ENCODE results near the gene ISX. TPM values are rescaled to one million over a fixed set of nuclear protein-coding genes. Genes with fewer than 3 reads are reported as not detected.
A peak's percentile ranks its signal among the peaks of the same experiment; 100 is the strongest.

The ISX gene
- total RNA-seq, 2 experiments from 2014 or later = not detected

DNA sequence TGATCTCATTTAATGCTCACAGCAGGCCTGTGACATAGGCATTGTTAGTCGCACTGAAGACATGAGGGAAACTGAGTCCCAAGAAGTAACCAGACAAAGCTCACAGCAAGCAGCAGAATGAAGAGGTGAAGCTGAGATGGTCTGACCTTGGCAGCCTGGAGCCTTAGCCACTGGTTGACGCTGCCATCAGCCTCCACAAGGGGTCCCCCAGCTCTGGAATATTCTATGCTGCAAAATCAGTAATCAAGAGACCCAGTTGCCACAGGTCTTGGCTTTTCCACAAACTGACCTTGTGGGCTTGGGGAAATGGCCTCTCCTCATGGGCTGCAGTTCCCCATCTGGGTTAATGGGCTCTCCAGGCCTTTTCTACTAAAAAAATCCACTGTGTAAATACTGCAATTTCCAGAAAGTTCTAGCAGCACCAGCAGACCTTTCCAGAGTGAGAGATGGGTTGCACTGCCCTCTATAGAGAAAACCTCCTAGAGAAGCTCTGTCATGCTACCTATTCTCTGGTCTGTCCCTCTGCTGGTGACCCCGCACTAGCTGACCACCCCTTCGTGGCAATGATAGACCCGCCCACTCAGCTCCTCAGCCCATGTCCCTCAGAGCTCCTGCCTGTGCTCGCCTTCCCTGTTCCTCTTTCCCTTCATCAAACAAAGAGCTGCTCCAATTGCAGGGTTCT lies 22.6 kb upstream of the ISX start:
- Mint-ChIP-seq H3K27ac (no peak overlapping the region), H3K27me3 (peaks cover 3% of the 10 kb centered on the region), H3K9me3 (no peaks in the 10 kb centered on the region), H3K36me3 (ENCODE audit: low read depth) (no peaks in the 10 kb centered on the region), H3K4me1 (ENCODE audit: low read depth) (no peaks in the 10 kb centered on the region), H3K4me3 (no peak overlapping the region)
- TF ChIP-seq, protein P1, sequence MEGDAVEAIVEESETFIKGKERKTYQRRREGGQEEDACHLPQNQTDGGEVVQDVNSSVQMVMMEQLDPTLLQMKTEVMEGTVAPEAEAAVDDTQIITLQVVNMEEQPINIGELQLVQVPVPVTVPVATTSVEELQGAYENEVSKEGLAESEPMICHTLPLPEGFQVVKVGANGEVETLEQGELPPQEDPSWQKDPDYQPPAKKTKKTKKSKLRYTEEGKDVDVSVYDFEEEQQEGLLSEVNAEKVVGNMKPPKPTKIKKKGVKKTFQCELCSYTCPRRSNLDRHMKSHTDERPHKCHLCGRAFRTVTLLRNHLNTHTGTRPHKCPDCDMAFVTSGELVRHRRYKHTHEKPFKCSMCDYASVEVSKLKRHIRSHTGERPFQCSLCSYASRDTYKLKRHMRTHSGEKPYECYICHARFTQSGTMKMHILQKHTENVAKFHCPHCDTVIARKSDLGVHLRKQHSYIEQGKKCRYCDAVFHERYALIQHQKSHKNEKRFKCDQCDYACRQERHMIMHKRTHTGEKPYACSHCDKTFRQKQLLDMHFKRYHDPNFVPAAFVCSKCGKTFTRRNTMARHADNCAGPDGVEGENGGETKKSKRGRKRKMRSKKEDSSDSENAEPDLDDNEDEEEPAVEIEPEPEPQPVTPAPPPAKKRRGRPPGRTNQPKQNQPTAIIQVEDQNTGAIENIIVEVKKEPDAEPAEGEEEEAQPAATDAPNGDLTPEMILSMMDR (IDR thresholded peaks at IDR 0.05) = no peak
- CTCF ChIA-PET = interaction anchor here (0.8 to 2.1 kb wide), 3 partner anchors 20 to 108 kb away, joined by 3 to 7 read pairs (median 3); no protein-coding TSS in a partner anchor
- intact Hi-C loops (cut with micrococcal nuclease) = no loop called here
- no peak for ATAC-seq
- DNase-seq = peak; percentile 23
- POLR2A ChIA-PET = no interaction called here

DNA sequence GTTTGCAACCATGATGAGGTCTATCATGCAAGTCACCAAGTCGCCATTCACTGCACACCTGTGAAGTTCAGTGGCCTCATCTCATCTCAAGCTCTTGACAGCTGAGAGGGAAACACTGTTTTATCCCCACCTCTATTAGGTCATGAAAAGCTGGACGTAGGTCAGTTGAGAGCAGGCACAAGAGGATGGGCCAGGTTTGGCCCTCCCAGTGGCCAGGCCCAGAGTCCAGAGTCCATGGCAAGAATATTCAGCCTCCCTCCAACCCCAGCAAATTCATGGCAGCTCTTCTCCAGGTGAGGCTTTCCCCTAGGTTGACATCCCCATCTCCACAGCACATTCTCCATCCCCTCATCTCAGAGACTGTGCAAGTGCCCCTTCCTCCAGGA lies 22.0 kb upstream of the ISX start:
- DNase-seq = no peak
- no peaks in the 10 kb centered on the region for H3K36me3 Mint-ChIP-seq (ENCODE audit: low read depth)
- POLR2A ChIA-PET = no interaction called here
- H3K27me3 Mint-ChIP-seq = peaks cover 6% of the 10 kb centered on the region
- no peak for ATAC-seq
- CTCF ChIA-PET = interaction anchor here (0.9 to 2.1 kb wide), 2 partner anchors 20 to 107 kb away, joined by 3 to 7 read pairs; no protein-coding TSS in a partner anchor
- no peaks in the 10 kb centered on the region for H3K4me1 Mint-ChIP-seq (ENCODE audit: low read depth)
- intact Hi-C loops (cut with micrococcal nuclease) = no loop called here
- no peaks in the 10 kb centered on the region for H3K9me3 Mint-ChIP-seq
- TF ChIP-seq, protein P1 (IDR thresholded peaks at IDR 0.05) = no peak
- H3K27ac Mint-ChIP-seq = no peak overlapping the region
- no peak overlapping the region for H3K4me3 Mint-ChIP-seq

DNA sequence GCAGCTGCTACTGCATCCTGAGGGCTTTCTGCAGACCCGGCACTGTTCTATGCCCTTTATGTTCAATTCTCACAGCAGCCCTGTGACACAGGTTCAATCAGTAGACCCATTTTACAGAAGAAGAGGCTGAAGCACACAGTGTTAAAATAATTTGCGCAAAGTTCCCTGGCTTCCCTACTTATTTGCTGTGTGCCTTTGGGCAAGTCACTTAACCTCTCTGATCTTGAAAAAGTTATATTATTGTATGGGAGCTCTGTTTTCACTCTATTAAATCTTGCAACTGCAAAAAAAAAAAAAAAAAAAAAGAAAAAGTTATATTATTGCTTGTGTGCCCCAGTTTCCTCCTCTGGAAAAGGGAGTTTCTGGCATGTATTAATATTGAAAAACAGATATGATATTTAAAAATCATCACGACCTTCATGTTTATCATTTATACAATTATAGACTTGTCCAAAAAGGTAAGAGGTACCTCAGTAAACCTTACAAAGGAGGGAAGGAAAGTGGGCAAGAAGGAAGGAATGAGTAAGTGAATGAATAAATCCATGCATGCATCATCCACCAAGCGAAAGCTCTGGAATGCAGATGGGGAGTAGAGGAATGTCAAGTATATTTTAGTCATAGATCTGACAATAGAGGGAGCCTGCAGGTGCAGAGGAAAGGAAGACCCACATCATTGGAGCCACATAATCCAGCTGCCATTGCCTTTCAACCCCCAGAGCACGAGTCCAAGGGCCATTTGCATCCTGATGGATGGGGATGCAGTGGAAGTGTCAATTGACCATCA lies 21.2 kb upstream of the ISX start:
- ChIA-PET CTCF (interaction anchor here (2.1 kb wide), 1 partner anchor 106 kb away, joined by 7 read pairs; no protein-coding TSS in a partner anchor), POLR2A (no interaction called here)
- TF ChIP-seq, protein P1 (IDR thresholded peaks at IDR 0.05) = no peak
- Mint-ChIP-seq H3K9me3 (no peaks in the 10 kb centered on the region), H3K4me1 (ENCODE audit: low read depth) (no peaks in the 10 kb centered on the region), H3K4me3 (no peak overlapping the region), H3K27me3 (peaks cover 6% of the 10 kb centered on the region), H3K36me3 (ENCODE audit: low read depth) (no peaks in the 10 kb centered on the region), H3K27ac (no peak overlapping the region)
- ATAC-seq (no peak), DNase-seq (no peak)
- intact Hi-C loops (cut with micrococcal nuclease) = no loop called here

DNA sequence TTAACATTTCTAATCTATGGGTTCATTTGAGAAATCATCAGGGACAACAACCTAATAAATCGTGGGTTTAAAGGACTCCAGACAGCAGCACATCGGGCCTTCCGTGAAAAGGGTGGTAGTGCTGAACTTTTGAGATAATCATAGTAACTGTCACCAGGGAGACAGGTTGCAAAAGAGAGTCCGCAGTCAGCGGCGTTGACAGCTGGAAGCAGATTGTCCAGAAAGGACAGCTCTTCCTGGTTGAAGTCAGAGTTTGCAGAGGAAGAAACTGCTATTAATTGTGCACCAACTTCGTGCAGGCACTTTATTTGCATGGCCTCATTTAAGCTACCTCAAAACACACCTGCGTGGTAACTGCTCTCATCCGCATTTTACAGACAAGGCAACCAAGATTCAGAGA lies 20.5 kb upstream of the ISX start:
- no peak for DNase-seq
- TF ChIP-seq, protein P1 (IDR thresholded peaks at IDR 0.05) = no peak
- no peaks in the 10 kb centered on the region for H3K4me1 Mint-ChIP-seq (ENCODE audit: low read depth)
- ChIA-PET CTCF (no interaction called here), POLR2A (no interaction called here)
- no peak overlapping the region for H3K4me3 Mint-ChIP-seq
- H3K36me3 Mint-ChIP-seq (ENCODE audit: low read depth) = no peaks in the 10 kb centered on the region
- H3K27me3 Mint-ChIP-seq = peaks cover 6% of the 10 kb centered on the region
- no peaks in the 10 kb centered on the region for H3K9me3 Mint-ChIP-seq
- H3K27ac Mint-ChIP-seq = no peak overlapping the region
- no peak for ATAC-seq
- intact Hi-C loops (cut with micrococcal nuclease) = no loop called here

Data from activated CD8-positive, alpha-beta T cell treated with anti-CD3 and anti-CD28 coated beads for 36 hours (primary cell).